Thymus (tissue), 11 donors: Measurements from ENCODE around the gene CHKA. TPM values are rescaled to one million over a fixed set of nuclear protein-coding genes. Genes with fewer than 3 reads are reported as not detected.

Source experiments
- DNase-seq, 9 donors: peaks; one replicate each; pipeline ENCODE4 v3.0.0-alpha.2; 2013; ENCODE audit warnings: low spot score in 9 of 9, low read depth in 6 of 9, missing footprints in 1 of 9
- H3K27ac ChIP-seq, 2 donors: one replicate each; pipeline ENCODE4 v1.5.1; 2013; ENCODE audit warnings: control low read depth in 1 of 2, low read depth in 1 of 2, low read length in 1 of 2, mild to moderate bottlenecking in 1 of 2, moderate library complexity in 1 of 2
- H3K27me3 ChIP-seq, 2 donors: one replicate each; pipeline ENCODE4 v1.5.1; 2013; ENCODE audit warnings: low read length in 1 of 2; ENCODE audit not compliant: control insufficient read depth in 2 of 2, insufficient read depth in 1 of 2
- H3K36me3 ChIP-seq, 2 donors: one replicate each; pipeline ENCODE4 v1.5.1; 2013; ENCODE audit warnings: low read length in 1 of 2, mild to moderate bottlenecking in 1 of 2, moderate library complexity in 1 of 2; ENCODE audit not compliant: control insufficient read depth in 2 of 2, insufficient read depth in 2 of 2
- H3K4me1 ChIP-seq, 2 donors: one replicate each; pipeline ENCODE4 v1.5.1; 2013; ENCODE audit warnings: low read length in 2 of 2; ENCODE audit not compliant: control insufficient read depth in 2 of 2, insufficient read depth in 2 of 2
- H3K4me3 ChIP-seq, 2 donors: one replicate each; pipeline ENCODE4 v1.5.1; 2013; ENCODE audit warnings: low read length in 2 of 2, control low read depth in 1 of 2, mild to moderate bottlenecking in 1 of 2
- H3K9me3 ChIP-seq, 2 donors: one replicate each; pipeline ENCODE4 v1.5.1; 2013; ENCODE audit warnings: low read length in 1 of 2, mild to moderate bottlenecking in 1 of 2; ENCODE audit not compliant: control insufficient read depth in 2 of 2, insufficient read depth in 1 of 2
- WGBS: extraction: QIAGEN DNeasy Blood & Tissue Kit; methylation state at CpG from one replicate; pipeline ENCODE4 v1.1.7; 2013; 5-methylcytosine and 5-hydroxymethylcytosine counted together
- polyA plus RNA-seq: library from polyadenylated mRNA; stranded (reverse); fragments of 200-250 nt; gene quantifications from one replicate; pipeline ENCODE4 v1.2.3, GENCODE V29; 2013
- total RNA-seq: library from RNA; stranded (reverse); fragments of 120-200 nt; gene quantifications from one replicate; pipeline ENCODE4 v1.2.4, GENCODE V29; 2013
- donor health status: healthy.

The CHKA gene
- total and polyA plus RNA-seq, 2 donors, result 8.7 to 46.0 TPM

DNA sequence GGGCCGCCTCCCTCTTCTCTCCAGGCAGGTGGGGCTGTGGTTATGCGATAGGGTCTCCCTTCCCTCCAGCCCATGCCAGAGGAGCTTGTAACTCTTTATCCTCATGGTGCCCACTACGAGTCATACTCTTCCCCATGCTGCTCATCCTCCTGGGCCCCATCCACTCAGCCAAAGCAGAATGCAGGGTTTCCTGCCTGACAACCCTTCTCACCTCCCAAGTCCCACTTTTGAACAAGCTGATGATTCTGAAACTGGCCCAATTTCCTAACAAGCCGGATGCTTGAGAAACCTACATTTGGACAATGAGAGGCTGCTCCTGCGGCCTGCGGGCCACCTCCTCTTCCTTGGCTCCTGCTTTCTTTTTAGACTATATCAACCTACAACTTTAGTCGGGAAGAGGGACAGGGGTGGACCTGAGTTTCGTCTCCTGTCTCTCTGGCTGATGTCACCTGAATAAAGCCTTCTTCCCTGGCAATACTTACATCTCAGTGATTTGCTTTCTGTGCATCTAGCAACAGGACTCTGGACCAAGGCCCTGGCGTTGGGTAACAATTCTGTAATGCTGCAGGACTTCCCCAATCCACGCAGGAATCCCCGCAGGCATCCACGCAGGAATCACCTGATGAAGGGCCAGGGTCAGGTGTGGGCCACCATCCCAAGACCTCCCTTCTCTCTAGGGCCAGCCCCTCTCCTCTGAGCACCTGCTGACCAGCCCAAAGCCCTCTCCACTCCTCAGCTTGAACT, 92.2 kb downstream of the CHKA start:
- Histone ChIP-seq H3K4me3 (no peak overlapping the region), H3K9me3 (peaks cover 0 to 17% of the 10 kb centered on the region in 2 donors), H3K27me3 (no peaks in the 10 kb centered on the region), H3K4me1 (peaks cover 16 to 27% of the 10 kb centered on the region in 2 donors), H3K36me3 (peaks cover 12 to 20% of the 10 kb centered on the region in 2 donors), H3K27ac (no peak overlapping the region)
- DNase-seq, result no peak
- 93% methylated on average over 12 of the region's 12 CpGs for WGBS

- H3K27ac ChIP-seq, result no peak overlapping the region
- H3K27me3 ChIP-seq, result no peaks in the 10 kb centered on the region
- 95% methylated on average over 21 of the region's 21 CpGs for WGBS
- peaks cover 16 to 27% of the 10 kb centered on the region in 2 donors for H3K4me1 ChIP-seq
- no peak overlapping the region for H3K4me3 ChIP-seq
- H3K36me3 ChIP-seq, result peaks cover 0 to 7% of the 10 kb centered on the region in 2 donors
- DNase-seq, result no peak
- H3K9me3 ChIP-seq, result peaks cover 0 to 18% of the 10 kb centered on the region in 2 donors
Measured at GRCh38 chr11:68027667-68028066, 93.5 kb downstream of the CHKA start.

- peaks cover 9 to 20% of the 10 kb centered on the region in 2 donors for H3K4me1 ChIP-seq
- no peaks in the 10 kb centered on the region for H3K36me3 ChIP-seq
- no peak overlapping the region for H3K4me3 ChIP-seq
- no peaks in the 10 kb centered on the region for H3K27me3 ChIP-seq
- peaks cover 0 to 18% of the 10 kb centered on the region in 2 donors for H3K9me3 ChIP-seq
- no peak overlapping the region for H3K27ac ChIP-seq
- 81% methylated on average over 18 of the region's 18 CpGs for WGBS
- no peak for DNase-seq
Measured at GRCh38 chr11:68026391-68027105, 94.6 kb downstream of the CHKA start.

DNA sequence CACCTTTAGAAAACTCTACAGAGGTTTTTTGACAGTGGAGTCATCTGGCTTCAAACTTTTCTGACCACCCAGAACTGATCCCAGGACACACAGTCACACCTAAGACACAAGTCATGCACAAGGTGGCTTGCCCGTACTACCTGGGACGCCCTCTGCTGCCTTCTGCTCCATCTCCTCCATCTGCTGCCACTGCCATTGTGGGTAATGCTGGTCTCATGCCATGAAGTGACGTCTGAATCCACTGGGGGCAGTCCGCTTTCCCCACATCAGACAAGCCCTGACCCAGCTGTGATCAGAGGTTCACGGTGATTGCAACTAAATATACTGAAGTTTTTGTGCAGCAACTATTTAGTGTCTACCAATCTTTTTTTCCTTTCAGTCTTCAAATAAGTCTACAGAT, 96.1 kb downstream of the CHKA start:
- H3K4me1 ChIP-seq, result peaks cover 3 to 13% of the 10 kb centered on the region in 2 donors
- 72% methylated on average over 5 of the region's 5 CpGs for WGBS
- H3K36me3 ChIP-seq, result no peaks in the 10 kb centered on the region
- no peak overlapping the region for H3K27ac ChIP-seq
- no peak overlapping the region for H3K4me3 ChIP-seq
- no peak for DNase-seq
- no peaks in the 10 kb centered on the region for H3K27me3 ChIP-seq
- peaks cover 0 to 15% of the 10 kb centered on the region in 2 donors for H3K9me3 ChIP-seq

DNA sequence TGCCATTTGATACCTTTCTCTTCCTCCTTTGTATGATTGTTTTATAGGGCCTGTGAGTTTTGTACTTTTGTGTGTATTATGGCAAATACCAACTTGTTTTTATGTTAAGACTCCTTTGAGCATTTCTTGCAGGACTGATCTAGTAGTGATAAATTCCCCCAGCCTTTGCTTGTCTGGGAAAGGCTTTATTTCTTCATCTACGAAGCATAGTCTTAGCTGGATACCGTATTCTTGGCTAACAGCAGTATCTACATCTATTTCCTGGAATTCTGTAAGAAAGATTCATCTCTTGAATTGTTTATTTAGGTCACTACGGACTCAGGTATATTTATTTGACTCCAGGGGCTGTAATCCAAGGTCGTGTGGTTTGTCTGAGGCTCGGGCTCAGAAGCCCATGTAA, 96.7 kb downstream of the CHKA start:
- H3K27me3 ChIP-seq, result no peaks in the 10 kb centered on the region
- H3K9me3 ChIP-seq, result peaks cover 0 to 11% of the 10 kb centered on the region in 2 donors
- peaks cover under 1 to 7% of the 10 kb centered on the region in 2 donors for H3K4me1 ChIP-seq
- H3K4me3 ChIP-seq, result no peak overlapping the region
- H3K36me3 ChIP-seq, result no peaks in the 10 kb centered on the region
- over 99% methylated on average over 5 of the region's 5 CpGs for WGBS
- DNase-seq, result no peak
- no peak overlapping the region for H3K27ac ChIP-seq

- Histone ChIP-seq H3K4me3 (no peak overlapping the region), H3K27me3 (no peaks in the 10 kb centered on the region), H3K27ac (no peak overlapping the region), H3K9me3 (peaks cover 0 to 7% of the 10 kb centered on the region in 2 donors), H3K36me3 (no peaks in the 10 kb centered on the region), H3K4me1 (peaks cover 0 to 4% of the 10 kb centered on the region in 2 donors)
- no peak for DNase-seq
- 92% methylated on average over 13 of the region's 13 CpGs for WGBS
Measured at GRCh38 chr11:68022531-68022930, 98.7 kb downstream of the CHKA start.

DNA sequence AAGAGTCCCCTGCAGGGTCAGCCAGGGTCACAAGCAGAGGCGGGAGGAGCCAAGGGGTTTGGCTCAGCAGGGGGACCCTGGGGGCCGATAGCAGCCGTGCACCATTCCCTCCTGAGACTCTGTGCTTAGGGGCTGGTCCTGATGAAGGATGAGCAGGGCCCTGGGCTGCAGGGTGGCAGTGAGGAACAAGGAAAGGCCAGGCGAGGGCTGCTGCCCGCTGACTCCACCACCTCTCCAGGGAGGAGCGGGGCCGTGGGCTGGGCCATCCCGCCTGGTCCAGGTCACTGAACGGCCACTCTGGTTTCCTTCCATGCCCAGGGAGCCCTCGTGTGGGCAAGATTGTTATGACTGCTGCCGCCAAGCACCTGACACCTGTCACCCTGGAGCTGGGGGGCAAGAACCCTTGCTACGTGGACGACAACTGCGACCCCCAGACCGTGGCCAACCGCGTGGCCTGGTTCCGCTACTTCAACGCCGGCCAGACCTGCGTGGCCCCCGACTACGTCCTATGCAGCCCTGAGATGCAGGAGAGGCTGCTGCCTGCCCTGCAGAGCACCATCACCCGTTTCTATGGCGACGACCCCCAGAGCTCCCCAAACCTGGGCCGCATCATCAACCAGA, 99.9 kb downstream of the CHKA start:
- H3K27me3 ChIP-seq, result no peaks in the 10 kb centered on the region
- no peak for DNase-seq
- H3K36me3 ChIP-seq, result no peaks in the 10 kb centered on the region
- H3K4me1 ChIP-seq, result peaks cover 0 to under 1% of the 10 kb centered on the region in 2 donors
- H3K4me3 ChIP-seq, result no peak overlapping the region
- H3K27ac ChIP-seq, result no peak overlapping the region
- peaks cover 0 to 7% of the 10 kb centered on the region in 2 donors for H3K9me3 ChIP-seq
- WGBS, result 90% methylated on average over 27 of the region's 27 CpGs

DNA sequence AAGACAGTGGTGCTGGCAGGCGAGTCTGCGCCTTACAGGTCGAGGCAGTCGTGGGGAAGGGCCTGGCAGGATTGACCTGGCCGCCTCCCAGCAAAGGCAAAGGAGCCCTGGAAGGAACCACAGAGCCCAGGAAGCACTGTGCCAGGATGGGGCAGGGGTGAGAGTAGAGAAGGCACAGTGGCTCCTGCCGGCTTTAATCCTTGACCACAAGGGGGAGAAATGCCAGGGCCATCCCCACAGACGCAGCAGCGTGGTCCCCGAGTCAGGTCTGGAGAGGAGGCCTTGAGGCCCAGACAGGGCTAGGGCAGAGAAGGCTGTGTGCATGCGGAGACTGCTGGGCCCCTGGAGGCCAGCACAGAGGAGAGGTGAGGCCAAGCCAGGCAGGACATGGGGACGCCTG, 100.6 kb downstream of the CHKA start:
- Histone ChIP-seq H3K4me1 (no peaks in the 10 kb centered on the region), H3K4me3 (no peak overlapping the region), H3K9me3 (peaks cover 0 to 7% of the 10 kb centered on the region in 2 donors), H3K27ac (no peak overlapping the region), H3K36me3 (no peaks in the 10 kb centered on the region), H3K27me3 (no peaks in the 10 kb centered on the region)
- 79% methylated on average over 11 of the region's 11 CpGs for WGBS
- no peak for DNase-seq

DNA sequence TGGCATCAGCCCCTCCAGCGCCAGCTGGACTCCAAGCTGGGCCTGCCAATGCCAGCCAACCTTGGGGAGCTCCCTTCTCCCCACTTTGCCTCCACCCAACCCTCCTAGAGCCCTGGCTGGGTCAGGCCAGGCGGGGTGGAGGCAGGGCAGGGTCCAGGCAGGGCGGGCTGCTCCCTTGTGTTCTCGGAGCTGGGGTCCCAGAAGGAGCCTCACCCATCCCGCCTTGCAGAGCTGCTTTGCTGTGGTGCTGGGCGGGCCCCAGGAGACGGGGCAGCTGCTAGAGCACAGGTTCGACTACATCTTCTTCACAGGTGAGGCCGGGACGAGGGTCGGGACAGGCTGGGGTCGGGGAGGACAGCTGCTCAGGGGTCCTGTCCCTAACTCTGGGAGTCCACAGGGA, 101.7 kb downstream of the CHKA start:
- Histone ChIP-seq H3K4me1 (no peaks in the 10 kb centered on the region), H3K4me3 (no peak overlapping the region), H3K27ac (no peak overlapping the region), H3K27me3 (no peaks in the 10 kb centered on the region), H3K9me3 (peaks cover 0 to 3% of the 10 kb centered on the region in 2 donors), H3K36me3 (no peaks in the 10 kb centered on the region)
- 96% methylated on average over 12 of the region's 12 CpGs for WGBS
- no peak for DNase-seq
